ENCODE measurements around the gene KREMEN2.
A peak's percentile ranks its signal among the peaks of the same experiment; 100 is the strongest.
"Not testable (repeated sequence)": the region's sequence is repeated elsewhere in the genome, so short reads cannot be mapped to it uniquely, and the experiment has no call there.

The KREMEN2 gene, protein sequence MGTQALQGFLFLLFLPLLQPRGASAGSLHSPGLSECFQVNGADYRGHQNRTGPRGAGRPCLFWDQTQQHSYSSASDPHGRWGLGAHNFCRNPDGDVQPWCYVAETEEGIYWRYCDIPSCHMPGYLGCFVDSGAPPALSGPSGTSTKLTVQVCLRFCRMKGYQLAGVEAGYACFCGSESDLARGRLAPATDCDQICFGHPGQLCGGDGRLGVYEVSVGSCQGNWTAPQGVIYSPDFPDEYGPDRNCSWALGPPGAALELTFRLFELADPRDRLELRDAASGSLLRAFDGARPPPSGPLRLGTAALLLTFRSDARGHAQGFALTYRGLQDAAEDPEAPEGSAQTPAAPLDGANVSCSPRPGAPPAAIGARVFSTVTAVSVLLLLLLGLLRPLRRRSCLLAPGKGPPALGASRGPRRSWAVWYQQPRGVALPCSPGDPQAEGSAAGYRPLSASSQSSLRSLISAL

DNA sequence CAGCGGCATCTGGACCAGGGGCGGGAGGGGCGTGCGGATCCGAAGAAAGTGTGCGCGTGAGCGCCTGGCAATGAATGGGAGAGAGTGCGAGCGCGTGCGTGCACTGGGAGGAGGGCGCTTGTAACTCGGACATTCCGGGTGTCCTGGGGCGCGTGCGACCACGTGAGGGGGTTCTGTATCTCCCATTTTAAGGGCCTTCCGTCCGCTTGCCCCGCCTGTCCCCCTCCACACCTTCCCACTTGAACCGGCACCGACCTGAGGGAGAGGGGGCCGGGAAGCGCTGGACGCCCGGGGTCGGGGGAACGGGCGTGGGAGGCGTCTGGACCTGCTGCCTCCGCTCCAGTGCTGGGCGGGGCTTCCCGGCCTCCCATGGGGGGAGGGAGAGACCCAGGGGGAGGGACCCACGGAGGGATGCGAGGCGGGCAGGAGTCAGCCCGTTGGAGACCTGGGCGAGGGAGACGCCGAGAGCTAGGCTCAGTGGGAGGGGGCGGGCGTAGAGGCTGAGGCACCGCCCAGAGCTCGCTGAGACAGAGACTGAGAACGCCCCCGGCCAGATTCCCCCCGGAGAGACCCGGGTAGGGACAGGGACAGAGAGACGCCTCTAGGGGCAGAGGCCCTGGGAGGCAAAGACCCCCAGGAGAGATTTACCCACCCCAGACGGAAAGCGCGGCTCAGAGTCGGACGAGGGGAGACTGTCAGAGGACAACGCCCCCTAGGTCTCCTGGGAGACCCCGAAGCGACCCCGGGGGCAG lies at the start of gene KREMEN2:
Gene KREMEN2, plus strand, starts transcription at position 553 of the 752 bp plus-strand sequence. CDS start 246 bp downstream, outside the sequence.
- DNase-seq: peak; percentile 39

DNA sequence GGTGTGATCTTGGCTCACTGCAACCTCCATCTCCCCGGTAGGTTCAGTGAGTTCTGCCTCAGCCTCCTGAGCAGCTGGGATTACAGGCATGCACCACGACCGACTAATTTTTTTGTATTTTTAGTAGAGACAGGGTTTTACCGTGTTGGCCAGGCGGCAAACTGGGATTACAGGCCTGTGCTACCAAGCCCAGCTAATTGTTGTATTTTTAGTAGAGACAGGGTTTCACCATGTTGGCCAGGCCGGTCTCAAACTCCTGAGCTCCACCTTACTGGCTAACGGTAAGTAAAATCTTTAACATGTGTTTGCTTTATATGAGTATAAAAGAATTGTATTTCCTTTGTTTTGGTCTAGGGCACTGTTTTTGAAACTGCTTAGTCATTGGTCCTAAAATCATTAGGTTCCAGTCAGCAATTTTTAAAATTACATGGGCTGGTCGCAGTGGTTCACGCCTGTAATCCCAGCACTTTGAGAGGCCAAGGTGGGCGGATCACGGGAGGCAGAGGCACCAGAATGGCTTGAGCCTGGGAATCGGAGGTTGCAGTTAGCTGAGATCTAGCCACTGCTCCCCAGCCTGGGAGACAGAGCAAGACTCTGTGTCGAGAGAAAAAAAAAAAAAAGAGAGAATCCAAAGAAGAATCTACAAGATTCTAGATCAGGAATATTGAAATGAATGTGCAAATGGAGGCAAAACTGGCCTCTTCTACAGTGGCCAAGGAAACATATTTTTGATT lies 48.7 kb upstream of the KREMEN2 start:
- no peak for DNase-seq

DNA sequence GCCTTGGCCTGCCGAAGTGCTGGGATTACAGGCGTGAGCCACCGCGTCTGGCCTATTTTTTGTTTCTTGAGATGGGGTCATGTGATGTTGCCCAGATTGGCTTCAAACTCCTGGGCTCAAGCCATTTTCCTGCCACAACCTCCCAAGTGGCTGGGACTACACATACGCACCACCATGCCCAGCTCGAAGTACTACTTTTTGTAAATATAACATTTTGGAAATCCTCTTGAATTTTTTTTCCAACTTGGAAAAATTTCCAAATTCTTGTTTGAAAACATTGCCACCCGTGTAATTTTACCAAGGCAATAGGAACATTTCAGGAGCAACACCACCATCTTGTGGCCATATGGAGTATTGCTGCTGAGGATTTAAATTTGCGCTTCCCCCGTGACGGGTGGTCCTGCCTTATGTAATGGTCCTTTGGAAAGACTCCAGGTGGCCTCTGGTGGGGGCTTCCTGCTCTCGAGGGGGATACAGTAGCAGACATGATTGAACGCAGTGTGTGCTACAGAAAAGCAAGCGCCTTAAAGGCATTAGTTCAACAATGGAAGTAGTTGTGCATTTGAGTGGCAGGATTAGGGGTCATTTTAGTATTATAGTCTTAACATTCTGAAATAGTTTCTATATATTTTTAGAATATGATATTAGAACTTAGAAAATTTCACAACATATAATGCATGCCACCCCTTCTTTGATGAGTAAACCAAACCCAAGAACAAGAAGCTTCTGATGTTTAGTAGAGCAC lies 44.4 kb upstream of the KREMEN2 start:
- DNase-seq: peak; percentile 28

DNA sequence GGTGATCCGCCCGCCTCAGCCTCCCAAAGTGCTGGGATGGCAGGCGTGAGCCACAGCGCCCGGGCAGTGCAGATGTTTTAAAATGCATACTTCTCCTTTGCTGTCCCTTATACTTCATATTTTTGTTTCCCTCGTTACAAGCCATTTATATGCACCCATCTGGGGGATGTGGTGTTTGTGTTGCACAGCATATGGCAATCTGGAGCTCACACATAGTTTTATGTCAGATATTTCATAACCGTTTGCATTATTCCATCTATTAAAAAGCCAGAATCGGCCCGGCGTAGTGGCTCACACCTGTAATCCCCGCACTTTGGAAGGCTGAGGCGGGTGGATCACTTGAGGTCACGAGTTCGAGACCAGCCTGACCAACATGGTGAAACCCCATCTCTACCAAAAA lies 40.6 kb upstream of the KREMEN2 start:
- no peak for DNase-seq

DNA sequence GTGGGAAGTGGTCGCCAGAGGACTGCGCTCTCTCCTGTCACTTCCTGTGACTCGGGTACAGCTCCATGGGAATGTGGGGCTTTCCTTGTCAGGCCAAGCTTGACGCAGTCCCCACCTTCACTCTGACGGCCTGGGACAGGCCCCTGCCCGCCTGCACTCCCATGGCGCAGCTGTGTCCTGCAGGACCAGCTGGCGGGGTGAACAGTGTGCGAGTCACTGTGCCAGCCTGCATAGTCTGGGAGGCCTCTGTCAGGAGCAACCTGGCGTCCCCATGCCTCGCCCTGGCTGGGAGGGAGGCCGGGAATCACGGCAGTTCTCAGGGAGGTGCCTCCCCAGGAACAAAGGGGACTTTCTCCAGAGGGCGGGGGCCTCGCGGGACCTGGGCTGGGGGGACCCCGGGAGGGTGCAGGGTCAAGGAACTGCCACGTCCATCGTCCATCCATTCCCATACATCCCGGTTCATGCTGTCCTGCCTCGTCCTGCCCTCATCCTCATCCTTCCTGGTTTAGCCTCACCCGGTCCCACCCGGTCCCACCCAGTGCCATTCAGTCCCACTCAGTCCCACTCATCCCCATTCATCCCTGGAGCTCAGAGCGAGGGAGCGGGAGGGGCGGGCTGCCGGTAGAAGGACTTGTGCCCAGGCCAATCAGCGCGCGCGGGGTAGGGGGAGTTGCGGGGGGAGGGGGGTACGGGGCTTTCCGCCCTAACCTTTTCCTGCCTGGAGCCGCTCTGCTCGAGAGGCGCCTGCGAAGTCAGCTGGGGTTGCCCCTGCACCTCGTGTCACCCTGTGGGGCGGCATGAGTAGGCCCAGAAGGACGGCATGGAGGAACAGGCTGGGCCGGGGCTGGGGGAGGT lies 38.9 kb upstream of the KREMEN2 start:
- DNase-seq: no peak

DNA sequence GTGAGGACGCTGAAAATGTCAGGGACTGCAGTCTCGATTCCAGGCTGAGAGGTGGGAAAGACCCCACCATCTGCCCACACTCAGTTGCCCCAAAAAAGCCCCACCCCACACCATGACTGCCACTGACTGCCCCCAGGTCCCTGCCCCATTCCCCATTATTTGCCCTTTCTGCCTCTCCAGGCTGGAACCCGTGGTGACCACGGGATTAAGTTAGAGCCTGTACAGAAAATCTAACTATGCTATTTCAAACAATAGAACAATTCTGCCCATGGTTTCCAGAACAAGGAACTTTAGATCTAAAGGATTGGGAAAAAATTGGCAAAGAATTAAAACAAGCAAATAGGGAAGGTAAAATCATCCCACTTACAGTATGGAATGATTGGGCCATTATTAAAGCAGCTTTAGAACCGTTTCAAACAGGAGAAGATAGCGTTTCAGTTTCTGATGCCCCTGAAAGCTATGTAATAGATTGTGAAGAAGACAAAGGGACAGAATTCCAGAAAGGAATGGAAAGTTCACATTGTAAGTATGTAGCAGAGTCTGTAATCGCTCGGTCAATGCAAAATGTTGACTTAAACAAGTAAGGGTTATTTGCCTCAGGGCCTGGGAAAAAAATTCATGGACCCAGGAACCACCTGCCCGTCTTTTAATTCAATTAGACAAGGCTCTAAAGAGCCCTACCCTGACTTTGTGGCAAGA lies 38.0 kb upstream of the KREMEN2 start:
- DNase-seq: no peak

DNA sequence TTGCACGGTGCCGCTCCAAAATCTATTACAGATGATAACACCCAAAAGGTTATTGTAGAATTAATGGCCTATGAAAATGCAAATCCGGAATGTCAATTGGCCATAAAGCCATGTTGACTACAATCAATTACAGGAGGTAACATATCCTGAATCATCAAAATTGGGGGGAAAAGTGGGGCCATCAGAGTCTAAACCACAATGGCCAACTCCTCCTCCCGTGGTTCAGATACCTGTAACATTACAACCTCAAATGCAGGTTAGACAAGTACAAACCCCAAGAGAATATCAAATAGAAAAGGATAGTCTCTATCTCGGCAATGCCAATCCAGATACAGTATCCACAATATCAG lies 37.5 kb upstream of the KREMEN2 start:
- DNase-seq: no peak

DNA sequence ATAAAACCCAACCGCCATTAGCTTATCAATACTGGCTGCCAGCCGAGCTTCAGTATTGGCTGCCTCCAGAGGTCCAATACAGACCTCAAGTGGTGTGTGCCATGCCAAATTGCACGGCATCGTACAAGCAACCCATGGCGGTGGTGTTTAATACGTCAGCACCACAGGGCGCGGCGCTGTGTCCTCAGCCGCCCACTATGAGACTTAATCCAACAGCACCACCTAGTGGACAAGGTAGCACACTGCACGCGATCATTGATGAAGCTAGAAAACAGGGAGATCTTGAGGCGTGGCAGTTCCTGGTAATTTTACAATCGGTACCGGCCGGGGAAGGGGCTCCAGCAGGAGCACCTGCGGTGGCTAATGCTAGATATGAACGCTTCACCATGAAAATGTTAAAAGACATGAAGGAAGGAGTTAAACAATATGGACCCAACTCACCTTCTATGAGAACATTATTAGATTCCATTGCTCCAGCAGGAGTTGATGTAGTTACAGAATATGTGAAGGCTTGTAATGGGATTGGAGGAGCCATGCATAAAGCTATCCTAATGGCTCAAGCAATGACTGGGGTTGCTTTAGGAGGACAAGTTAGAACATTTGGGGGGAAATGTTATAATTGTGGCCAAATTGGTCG lies 36.9 kb upstream of the KREMEN2 start:
- peak; percentile 64 for DNase-seq

DNA sequence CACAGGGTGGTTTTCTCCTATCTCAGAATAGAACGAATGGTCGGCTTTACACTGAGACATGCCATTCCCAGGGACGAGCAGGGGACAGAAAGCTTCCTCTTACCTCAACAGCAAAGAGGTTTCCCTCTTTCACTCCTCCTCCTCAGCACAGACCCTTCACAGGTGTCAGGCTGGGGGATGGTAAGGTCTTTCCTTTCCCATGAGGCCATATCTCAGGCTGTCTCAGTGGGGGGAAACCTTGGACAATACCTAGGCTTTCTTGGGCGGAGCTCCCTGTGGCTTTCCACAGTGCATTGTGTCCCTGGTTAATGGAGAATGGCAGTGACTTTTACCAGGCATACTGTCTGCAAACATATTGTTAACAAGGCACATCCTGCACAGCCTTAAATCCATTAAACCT lies 35.9 kb upstream of the KREMEN2 start:
- DNase-seq: not testable (repeated sequence)

DNA sequence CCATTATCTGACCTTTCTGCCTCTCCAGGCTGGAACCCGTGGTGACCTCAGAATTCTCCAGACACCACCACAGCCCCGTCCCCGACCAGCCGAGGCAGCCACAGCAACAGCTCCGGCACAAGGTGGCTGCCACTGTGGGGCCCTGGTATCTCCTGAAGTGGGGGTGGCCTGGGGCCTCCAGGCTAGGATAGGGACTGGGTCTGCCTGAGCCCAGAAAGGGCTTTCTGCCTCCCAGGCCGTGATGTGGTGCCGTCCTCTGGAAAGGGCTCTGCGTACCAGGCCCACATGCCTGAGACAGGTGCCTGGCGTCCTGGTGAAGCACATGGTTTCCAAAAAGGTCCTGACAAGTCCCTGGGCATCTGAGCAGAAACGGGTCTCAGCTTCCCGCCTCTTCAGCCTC lies 35.3 kb upstream of the KREMEN2 start:
- no peak for DNase-seq

DNA sequence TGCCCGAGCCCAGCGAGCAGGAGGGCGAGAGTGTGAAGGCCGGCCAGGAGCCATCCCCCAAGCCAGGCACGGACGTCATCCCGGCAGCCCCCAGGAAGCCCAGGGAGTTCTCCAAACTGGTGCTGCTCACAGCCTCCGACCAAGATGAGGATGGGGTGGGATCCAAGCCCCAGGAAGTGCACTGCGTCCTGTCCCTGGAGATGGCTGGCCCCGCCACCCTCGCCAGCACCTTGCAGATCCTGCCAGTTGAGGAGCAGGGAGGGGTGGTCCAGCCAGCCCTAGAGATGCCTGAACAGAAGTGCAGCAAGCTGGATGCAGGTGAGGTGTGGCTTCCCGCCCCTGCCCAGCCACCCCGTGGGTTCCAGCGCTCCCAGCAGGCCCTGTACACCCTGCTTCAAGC lies 34.4 kb upstream of the KREMEN2 start:
- no peak for DNase-seq

DNA sequence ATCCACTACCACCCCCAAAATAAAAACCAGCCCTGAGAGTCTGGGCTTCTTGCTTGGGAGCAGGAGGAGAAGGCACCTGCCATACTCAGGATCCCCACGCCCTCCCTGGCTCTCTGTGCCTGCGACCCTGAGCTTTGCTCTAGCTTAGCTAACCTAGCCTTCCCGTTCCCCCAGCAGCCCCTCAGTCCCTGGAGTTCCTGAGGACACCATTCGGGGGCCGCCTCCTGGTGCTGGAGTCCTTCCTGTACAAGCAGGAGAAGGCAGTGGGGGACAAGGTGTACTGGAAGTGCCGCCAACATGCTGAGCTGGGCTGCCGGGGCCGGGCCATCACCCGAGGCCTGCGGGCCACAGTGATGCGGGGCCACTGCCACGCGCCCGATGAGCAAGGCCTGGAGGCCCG lies 33.8 kb upstream of the KREMEN2 start:
- DNase-seq: no peak

DNA sequence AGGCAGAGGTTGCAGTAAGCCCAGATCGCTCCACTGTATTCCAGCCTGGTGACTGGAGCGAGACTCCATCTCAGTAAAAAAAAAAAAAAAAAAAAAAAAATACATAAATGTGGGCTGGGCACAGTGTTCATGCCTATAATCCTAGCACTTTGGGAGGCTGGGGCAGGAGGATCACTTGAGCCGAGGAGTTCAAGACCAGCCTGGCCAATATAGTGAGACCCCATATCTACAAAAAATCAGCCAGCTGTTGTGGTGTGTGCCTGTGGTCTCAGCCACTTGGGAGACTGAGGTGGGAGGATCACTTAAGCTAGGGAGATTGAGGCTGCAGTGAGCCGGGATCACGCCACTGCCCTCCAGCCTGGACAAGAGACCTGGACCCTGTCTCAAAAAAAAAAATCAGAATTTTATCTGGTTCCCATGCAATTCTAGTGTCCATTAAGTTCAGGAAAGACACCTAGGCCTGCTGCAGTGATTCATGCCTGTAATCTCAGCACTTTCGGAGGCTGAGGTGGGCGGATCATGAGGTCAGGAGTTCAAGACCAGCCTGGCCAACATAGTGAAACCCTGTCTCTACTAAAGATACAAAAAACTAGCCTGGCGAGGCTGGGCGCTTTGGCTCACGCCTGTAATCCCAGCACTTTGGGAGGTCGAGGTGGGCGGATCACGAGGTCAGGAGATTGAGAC lies 32.7 kb upstream of the KREMEN2 start:
- DNase-seq: not testable (repeated sequence)

DNA sequence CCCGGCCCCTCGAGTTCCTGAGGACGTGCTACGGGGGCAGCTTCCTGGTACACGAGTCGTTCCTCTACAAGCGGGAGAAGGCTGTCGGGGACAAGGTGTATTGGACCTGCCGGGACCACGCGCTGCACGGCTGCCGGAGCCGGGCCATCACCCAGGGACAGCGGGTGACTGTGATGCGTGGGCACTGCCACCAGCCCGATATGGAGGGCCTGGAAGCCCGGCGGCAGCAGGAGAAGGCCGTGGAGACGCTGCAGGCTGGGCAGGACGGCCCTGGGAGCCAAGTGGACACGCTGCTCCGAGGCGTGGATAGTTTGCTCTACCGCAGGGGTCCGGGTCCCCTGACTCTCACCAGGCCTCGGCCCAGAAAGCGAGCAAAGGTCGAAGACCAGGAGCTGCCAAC lies 30.9 kb upstream of the KREMEN2 start:
- no peak for DNase-seq

DNA sequence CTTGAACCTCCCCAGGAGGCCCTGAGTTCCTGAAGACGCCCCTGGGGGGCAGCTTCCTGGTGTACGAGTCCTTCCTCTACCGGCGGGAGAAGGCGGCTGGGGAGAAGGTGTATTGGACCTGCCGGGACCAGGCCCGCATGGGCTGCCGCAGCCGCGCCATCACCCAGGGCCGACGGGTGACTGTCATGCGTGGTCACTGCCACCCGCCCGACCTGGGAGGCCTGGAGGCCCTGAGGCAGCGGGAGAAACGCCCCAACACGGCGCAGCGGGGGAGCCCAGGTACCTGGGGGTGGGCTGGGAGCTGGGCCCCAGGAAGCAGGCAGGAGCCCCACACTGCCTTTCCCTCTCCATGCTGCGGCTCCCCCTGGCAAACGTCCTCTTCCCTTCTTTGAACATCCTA lies 30.4 kb upstream of the KREMEN2 start:
- DNase-seq: no peak

DNA sequence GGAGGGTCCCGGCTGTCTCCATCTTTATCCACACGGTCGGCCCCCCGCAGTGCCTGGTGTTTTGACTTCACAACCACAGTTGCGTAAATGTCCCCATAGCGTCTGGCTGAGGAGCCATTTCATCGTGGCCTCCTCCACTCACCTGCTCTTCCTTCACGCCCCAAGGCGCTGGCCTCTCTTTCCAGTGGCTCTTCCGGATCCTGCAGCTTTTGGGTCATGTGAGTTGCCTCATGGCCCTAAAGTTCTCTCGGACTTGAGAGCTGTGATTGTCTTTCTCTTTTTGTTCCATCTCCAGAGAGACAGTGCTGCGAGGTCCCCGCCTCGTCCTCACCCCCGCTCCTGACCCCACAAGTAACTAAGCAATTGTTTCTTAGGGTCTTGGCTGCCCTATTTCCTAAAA lies 29.6 kb upstream of the KREMEN2 start:
- DNase-seq: no peak

DNA sequence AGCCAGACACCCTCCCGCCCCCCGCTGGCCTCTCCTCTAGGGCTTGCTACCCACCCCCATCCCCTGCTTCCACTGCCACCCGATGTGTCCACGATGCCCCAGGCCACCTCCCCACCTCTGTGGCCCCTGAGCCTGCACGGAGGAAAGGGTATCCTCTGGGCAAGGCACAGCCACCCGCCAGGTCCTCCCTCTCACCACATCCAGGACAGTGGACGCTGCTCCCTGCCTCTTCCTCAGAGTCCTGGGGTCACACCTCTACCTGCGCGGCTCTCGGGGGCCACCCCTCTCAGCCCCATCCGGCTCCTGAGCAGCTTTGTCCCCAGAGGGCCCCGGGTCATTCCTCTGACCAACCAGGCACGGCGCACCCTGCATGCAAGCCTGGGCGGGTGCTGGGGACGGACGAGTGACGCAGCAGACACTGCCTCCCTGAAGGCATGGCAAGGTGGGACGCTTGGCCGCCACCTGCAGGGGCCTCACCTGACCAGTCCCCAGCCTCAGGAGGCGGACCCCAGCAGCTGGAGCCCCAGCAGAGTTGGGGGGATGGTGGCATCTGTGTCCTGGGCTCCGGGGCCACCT lies 27.6 kb upstream of the KREMEN2 start:
- DNase-seq: no peak

DNA sequence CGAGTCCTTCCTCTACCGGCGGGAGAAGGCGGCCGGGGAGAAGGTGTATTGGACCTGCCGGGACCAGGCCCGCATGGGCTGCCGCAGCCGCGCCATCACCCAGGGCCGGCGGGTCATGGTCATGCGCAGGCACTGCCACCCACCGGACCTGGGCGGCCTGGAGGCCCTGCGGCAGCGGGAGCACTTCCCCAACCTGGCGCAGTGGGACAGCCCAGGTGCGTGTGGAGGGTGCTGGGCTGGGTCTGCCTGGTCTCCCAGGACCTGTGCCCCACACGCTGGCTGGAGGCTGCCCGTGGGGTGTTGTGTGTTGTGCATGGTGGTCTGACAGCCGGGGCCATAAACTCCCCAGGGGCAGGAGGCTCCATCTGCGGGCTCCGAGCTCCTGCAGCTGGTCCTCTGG lies 26.9 kb upstream of the KREMEN2 start:
- DNase-seq: no peak

DNA sequence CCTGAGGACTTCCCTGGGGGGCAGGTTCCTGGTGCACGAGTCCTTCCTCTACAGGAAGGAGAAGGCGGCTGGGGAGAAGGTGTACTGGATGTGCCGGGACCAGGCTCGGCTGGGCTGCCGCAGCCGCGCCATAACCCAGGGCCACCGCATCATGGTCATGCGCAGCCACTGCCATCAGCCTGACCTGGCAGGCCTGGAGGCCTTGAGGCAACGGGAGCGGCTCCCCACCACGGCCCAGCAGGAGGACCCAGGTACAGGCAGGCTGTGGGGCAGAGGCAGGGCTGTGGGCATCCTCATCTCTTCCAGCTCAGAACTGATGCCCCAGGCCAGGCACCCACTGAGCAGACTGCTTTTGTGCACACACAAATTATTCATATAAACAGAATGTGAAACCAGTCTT lies 25.9 kb upstream of the KREMEN2 start:
- no peak for DNase-seq

DNA sequence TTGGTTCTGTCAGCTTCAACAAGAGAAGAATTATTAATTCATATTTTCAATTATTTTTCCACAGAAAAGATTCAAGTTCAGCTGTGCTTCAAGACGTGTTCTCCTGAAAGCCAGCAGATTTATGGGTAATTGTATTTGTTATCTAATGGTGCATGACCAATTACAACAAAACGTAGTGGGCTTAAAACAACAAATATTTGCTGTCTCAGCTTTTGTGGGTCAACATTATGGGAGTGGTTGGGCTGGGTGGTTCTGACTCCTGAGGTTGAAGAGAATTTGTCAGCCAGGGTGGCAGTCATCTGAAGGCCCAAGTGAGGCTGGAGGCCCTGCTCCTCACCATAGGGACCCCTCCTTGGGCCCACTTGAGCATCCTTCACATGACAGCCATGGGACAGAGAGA lies 24.1 kb upstream of the KREMEN2 start:
- no peak for DNase-seq
